Calu3 (cell line): ENCODE measurements around the gene ZNF334. TPM values are rescaled to one million over a fixed set of nuclear protein-coding genes. Genes with fewer than 3 reads are reported as not detected.

Experiments used
- BruUV-seq: library from RNA; stranded (reverse); fragments of 400-500 nt; replicated peaks from 2 replicates; lab custom pipeline; 2021; lab: Mats Ljungman, UMichigan
- CTCF ChIA-PET: fragments of 300-600 bp; sonication (Branson Sonifier 250); formaldehyde crosslinking; loops from one replicate; lab custom pipeline; 2022; ENCODE audit warnings: antibody characterized with exemption; lab: Charles Lee
- DNase-seq: peaks from one replicate; pipeline ENCODE4 v3.0.0; 2022
- H3K27ac Mint-ChIP-seq: one replicate; pipeline ENCODE4 v1.8.0; 2022; ENCODE audit warnings: mixed read lengths; ENCODE audit not compliant: unreplicated experiment
- H3K27me3 Mint-ChIP-seq: one replicate; pipeline ENCODE4 v1.8.0; 2022; ENCODE audit warnings: mixed read lengths; ENCODE audit not compliant: unreplicated experiment
- H3K36me3 Mint-ChIP-seq: one replicate; pipeline ENCODE4 v1.8.0; 2022; ENCODE audit warnings: mild to moderate bottlenecking, moderate library complexity, mixed read lengths; ENCODE audit not compliant: insufficient read depth, unreplicated experiment
- H3K4me1 Mint-ChIP-seq: one replicate; pipeline ENCODE4 v1.8.0; 2022; ENCODE audit warnings: mild to moderate bottlenecking, low read depth, mixed read lengths; ENCODE audit not compliant: unreplicated experiment
- H3K4me3 Mint-ChIP-seq: one replicate; pipeline ENCODE4 v1.8.0; 2022; ENCODE audit warnings: mild to moderate bottlenecking, low read depth, moderate library complexity, mixed read lengths; ENCODE audit not compliant: unreplicated experiment
- H3K9me3 Mint-ChIP-seq: one replicate; pipeline ENCODE4 v1.8.0; 2022; ENCODE audit warnings: low read depth, mixed read lengths; ENCODE audit not compliant: unreplicated experiment
- CTCF ChIP-seq: fragments of 200-600 bp; IDR thresholded peaks from one replicate; pipeline ENCODE4 v1.8.0; 2022; ENCODE audit warnings: antibody characterized with exemption; ENCODE audit not compliant: unreplicated experiment
- intact Hi-C: fragments of 100-400 bp; cut with micrococcal nuclease; formaldehyde crosslinking; loops from one replicate; pipeline ENCODE4 v1.10.0; 2022; ENCODE audit not compliant: unreplicated experiment
- total RNA-seq: library from RNA; stranded (reverse); gene quantifications from 2 replicates; pipeline ENCODE4 v1.2.3, GENCODE V29; 2022

The ZNF334 gene
- total RNA-seq, 1 experiment from 2014 or later, result not detected

GRCh38 chr20:46523108-46523507, 9.7 kb upstream of the ZNF334 start:
- TF ChIP-seq CTCF, result no peak
- intact Hi-C loops, result loop anchor here (5.0 kb wide), 1 partner anchor 34 kb away; no protein-coding TSS in a partner anchor
- Mint-ChIP-seq H3K9me3 (no peaks in the 10 kb centered on the region), H3K4me3 (no peak overlapping the region), H3K4me1 (no peaks in the 10 kb centered on the region), H3K27ac (no peak overlapping the region), H3K27me3 (peaks cover 67% of the 10 kb centered on the region), H3K36me3 (no peaks in the 10 kb centered on the region)
- DNase-seq, result no peak
- no TSS peak for BruUV-seq
- CTCF ChIA-PET, result interaction anchor here (1.2 to 3.4 kb wide), 2 partner anchors 157 to 167 kb away, joined by 3 to 9 read pairs; partner anchors contain the start of gene TP53RK

GRCh38 chr20:46520976-46521579, 7.7 kb upstream of the ZNF334 start:
- CTCF ChIA-PET, result interaction anchor here (0.7 to 3.4 kb wide), 3 partner anchors 49 to 161 kb away, joined by 5 to 12 read pairs (median 9); no protein-coding TSS in a partner anchor
- no peak overlapping the region for H3K27ac Mint-ChIP-seq
- H3K9me3 Mint-ChIP-seq, result no peaks in the 10 kb centered on the region
- intact Hi-C loops, result loop anchor here (1.0 to 5.0 kb wide), 2 partner anchors 36 to 160 kb away; no protein-coding TSS in a partner anchor
- H3K4me3 Mint-ChIP-seq, result no peak overlapping the region
- BruUV-seq, result no TSS peak
- H3K27me3 Mint-ChIP-seq, result peaks cover 59% of the 10 kb centered on the region
- H3K4me1 Mint-ChIP-seq, result no peaks in the 10 kb centered on the region
- no peaks in the 10 kb centered on the region for H3K36me3 Mint-ChIP-seq
- DNase-seq, result peak; percentile 79
- TF ChIP-seq CTCF, result peak; percentile 86

GRCh38 chr20:46520540-46520939, 7.2 kb upstream of the ZNF334 start:
- CTCF ChIA-PET, result interaction anchor here (0.7 to 3.4 kb wide), 3 partner anchors 50 to 162 kb away, joined by 5 to 12 read pairs (median 9); no protein-coding TSS in a partner anchor
- Mint-ChIP-seq H3K4me1 (no peaks in the 10 kb centered on the region), H3K36me3 (no peaks in the 10 kb centered on the region), H3K27ac (no peak overlapping the region), H3K4me3 (no peak overlapping the region), H3K27me3 (peaks cover 53% of the 10 kb centered on the region), H3K9me3 (no peaks in the 10 kb centered on the region)
- no peak for DNase-seq
- intact Hi-C loops, result loop anchor here (5.0 kb wide), 1 partner anchor 37 kb away; no protein-coding TSS in a partner anchor
- BruUV-seq, result no TSS peak
- TF ChIP-seq CTCF, result no peak

GRCh38 chr20:46519471-46520068, 6.2 kb upstream of the ZNF334 start:
- BruUV-seq, result no TSS peak
- Mint-ChIP-seq H3K4me1 (no peaks in the 10 kb centered on the region), H3K9me3 (no peaks in the 10 kb centered on the region), H3K27me3 (peaks cover 53% of the 10 kb centered on the region), H3K27ac (no peak overlapping the region), H3K36me3 (no peaks in the 10 kb centered on the region), H3K4me3 (no peak overlapping the region)
- TF ChIP-seq CTCF, result no peak
- intact Hi-C loops, result loop anchor here (5.0 kb wide), 1 partner anchor 38 kb away; no protein-coding TSS in a partner anchor
- DNase-seq, result no peak
- CTCF ChIA-PET, result interaction anchor here (1.4 to 3.4 kb wide), 2 partner anchors 161 to 163 kb away, joined by 5 to 9 read pairs; no protein-coding TSS in a partner anchor
